H1 (cell line): ENCODE results near the gene FAM83G. TPM values are rescaled to one million over a fixed set of nuclear protein-coding genes. Genes with fewer than 3 reads are reported as not detected.

Experiments used
- CTCF ChIA-PET: fragments of 300-600 bp; sonication (Branson Sonifier 250); formaldehyde crosslinking; loops from one replicate; lab custom pipeline; 2021; ENCODE audit not compliant: partially characterized antibody; lab: Charles Lee
- POLR2A ChIA-PET: fragments of 300-600 bp; sonication (Branson Sonifier 250); formaldehyde crosslinking; loops from one replicate; lab custom pipeline; 2021; ENCODE audit warnings: inconsistent platforms; ENCODE audit not compliant: partially characterized antibody; lab: Charles Lee
- DNase-seq, 2 experiments: peaks; one replicate each; pipeline versions ENCODE4 v3.0.0 to v3.0.0-alpha.2; 2010 to 2022; ENCODE audit warnings: low spot score in 2 of 2, low read depth in 1 of 2, mixed read lengths in 1 of 2
- FAIRE-seq: peaks from 2 replicates; lab custom pipeline; 2011; peaks lifted over from hg19 to GRCh38; lab: Jason Lieb, UNC
- H2AFZ ChIP-seq: 2 replicates; pipeline ENCODE4 v1.8.1; 2012; ENCODE audit warnings: low read length, inconsistent platforms
- H2AK5ac ChIP-seq: 2 replicates; pipeline ENCODE4 v1.6.1; 2013; ENCODE audit warnings: low read depth, low read length
- H2BK120ac ChIP-seq: replicated peaks from 2 replicates; pipeline ENCODE3; 2013; ENCODE audit warnings: low read depth, low read length, inconsistent platforms
- H2BK12ac ChIP-seq: 2 replicates; pipeline ENCODE4 v1.6.1; 2013; ENCODE audit warnings: low read depth, low read length
- H2BK15ac ChIP-seq: 2 replicates; pipeline ENCODE4 v1.6.1; 2013; ENCODE audit warnings: low read length
- H2BK20ac ChIP-seq: 2 replicates; pipeline ENCODE4 v1.6.1; 2013; ENCODE audit warnings: low read length
- H2BK5ac ChIP-seq: 2 replicates; pipeline ENCODE4 v1.6.1; 2013; ENCODE audit warnings: low read depth, low read length
- H3K14ac ChIP-seq: 2 replicates; pipeline ENCODE4 v1.6.1; 2013; ENCODE audit warnings: inconsistent platforms; ENCODE audit not compliant: insufficient read length
- H3K18ac ChIP-seq: 2 replicates; pipeline ENCODE4 v1.6.1; 2013; ENCODE audit warnings: low read length; ENCODE audit errors: extremely low read depth
- H3K23ac ChIP-seq: 2 replicates; pipeline ENCODE4 v1.6.1; 2013; ENCODE audit warnings: inconsistent platforms; ENCODE audit not compliant: insufficient read length
- H3K23me2 ChIP-seq: 2 replicates; pipeline ENCODE4 v1.6.1; 2013; ENCODE audit warnings: low read depth, low read length
- H3K27ac ChIP-seq: 2 replicates; pipeline ENCODE4 v1.6.1; 2011; ENCODE audit warnings: low read depth, low read length, inconsistent platforms
- H3K27me3 ChIP-seq, 4 experiments: replicated peaks in 1 of 4; 1 replicate in 1 of 4; 2 replicates in 3 of 4; pipeline versions ENCODE4 v1.6.1 to v1.8.1; 2011 to 2013; ENCODE audit warnings: low read length in 3 of 4, mild to moderate bottlenecking in 3 of 4, inconsistent platforms in 2 of 4, mixed read lengths in 2 of 4, moderate library complexity in 1 of 4; ENCODE audit not compliant: control insufficient read depth in 3 of 4, insufficient read depth in 3 of 4; ENCODE audit errors: extremely low read depth in 1 of 4
- H3K36me3 ChIP-seq, 4 experiments: 2 replicates each; pipeline versions ENCODE4 v1.6.1 to v1.8.1; 2011 to 2013; ENCODE audit warnings: mild to moderate bottlenecking in 4 of 4, low read length in 3 of 4, moderate library complexity in 2 of 4, control low read depth in 1 of 4, inconsistent platforms in 1 of 4; ENCODE audit not compliant: insufficient read depth in 4 of 4, control insufficient read depth in 2 of 4
- H3K4ac ChIP-seq: replicated peaks from 2 replicates; pipeline ENCODE3; 2013; ENCODE audit warnings: low read length, low read depth, mixed read lengths, inconsistent platforms; ENCODE audit not compliant: insufficient read length
- H3K4me1 ChIP-seq, 4 experiments: replicated peaks in 1 of 4; 1 replicate in 1 of 4; 2 replicates in 3 of 4; pipeline versions ENCODE4 v1.6.1 to v1.8.1; 2011 to 2013; ENCODE audit warnings: low read length in 3 of 4, inconsistent platforms in 2 of 4, mixed read lengths in 1 of 4; ENCODE audit not compliant: insufficient read depth in 4 of 4, control insufficient read depth in 3 of 4
- H3K4me2 ChIP-seq, 2 experiments: 2 replicates each; pipeline versions ENCODE4 v1.6.1 to v1.8.1; 2011 to 2013; ENCODE audit warnings: low read depth in 2 of 2, low read length in 2 of 2, control low read depth in 1 of 2, inconsistent platforms in 1 of 2, mild to moderate bottlenecking in 1 of 2; ENCODE audit not compliant: insufficient read depth in 1 of 2
- H3K4me3 ChIP-seq, 4 experiments: fragments of 200-600, 300-600 bp in 1 of 4; sonication (generic), shearing (Covaris generic), sonication (Bioruptor Twin) in 1 of 4; 2 replicates each; pipeline versions ENCODE4 v1.5.1 to v1.8.1; 2011 to 2016; ENCODE audit warnings: low read length in 4 of 4, low read depth in 3 of 4, control low read depth in 2 of 4, inconsistent platforms in 2 of 4, mild to moderate bottlenecking in 2 of 4, mixed read lengths in 1 of 4, moderate library complexity in 1 of 4; ENCODE audit not compliant: insufficient read depth in 2 of 4; ENCODE audit errors: extremely low read depth in 1 of 4
- H3K56ac ChIP-seq: replicated peaks from 2 replicates; pipeline ENCODE3; 2013; ENCODE audit warnings: low read depth, mild to moderate bottlenecking, mixed read lengths, low read length, inconsistent platforms; ENCODE audit not compliant: insufficient read length
- H3K79me1 ChIP-seq: 2 replicates; pipeline ENCODE4 v1.6.1; 2013; ENCODE audit warnings: low read depth, low read length, control low read depth
- H3K79me2 ChIP-seq, 2 experiments: 2 replicates each; pipeline versions ENCODE4 v1.6.1 to v1.8.1; 2012 to 2013; ENCODE audit warnings: low read length in 2 of 2, mild to moderate bottlenecking in 2 of 2, inconsistent platforms in 1 of 2; ENCODE audit not compliant: insufficient read depth in 2 of 2, control insufficient read depth in 1 of 2
- H3K9ac ChIP-seq, 4 experiments: replicated peaks in 1 of 4; 1 replicate in 1 of 4; 2 replicates in 3 of 4; pipeline versions ENCODE4 v1.6.1 to v1.8.1; 2011 to 2013; ENCODE audit warnings: low read depth in 3 of 4, low read length in 3 of 4, control low read depth in 2 of 4, mild to moderate bottlenecking in 2 of 4, moderate library complexity in 2 of 4, inconsistent platforms in 1 of 4; ENCODE audit errors: extremely low read depth in 1 of 4
- H3K9me3 ChIP-seq, 2 experiments: 2 replicates each; pipeline versions ENCODE4 v1.6.1 to v1.8.1; 2012 to 2013; ENCODE audit warnings: mild to moderate bottlenecking in 2 of 2, moderate library complexity in 2 of 2, control low read depth in 1 of 2, inconsistent platforms in 1 of 2, low read depth in 1 of 2, low read length in 1 of 2, mixed read lengths in 1 of 2; ENCODE audit not compliant: insufficient read depth in 2 of 2
- H4K20me1 ChIP-seq, 2 experiments: replicated peaks in 1 of 2; 2 replicates each; pipeline versions ENCODE3 to v1.8.1; 2011 to 2013; ENCODE audit warnings: inconsistent platforms in 2 of 2, low read length in 2 of 2, mild to moderate bottlenecking in 1 of 2; ENCODE audit not compliant: insufficient read depth in 2 of 2, control insufficient read depth in 1 of 2
- H4K5ac ChIP-seq: 2 replicates; pipeline ENCODE4 v1.6.1; 2013; ENCODE audit warnings: low read length, low read depth, mixed read lengths, inconsistent platforms; ENCODE audit not compliant: insufficient read length
- H4K8ac ChIP-seq: 2 replicates; pipeline ENCODE4 v1.8.0; 2013; ENCODE audit warnings: mild to moderate bottlenecking, moderate library complexity, low read length, inconsistent platforms; ENCODE audit not compliant: insufficient read depth; ENCODE audit errors: extremely low read depth
- H4K91ac ChIP-seq: replicated peaks from 2 replicates; pipeline ENCODE3; 2013; ENCODE audit warnings: low read length, mixed read lengths, inconsistent platforms; ENCODE audit not compliant: insufficient read length
- BCL11A ChIP-seq, 2 experiments: IDR thresholded peaks; one replicate each; pipeline ENCODE4 v1.6.1; 2011; ENCODE audit warnings: low read depth in 2 of 2, low read length in 2 of 2, mild to moderate bottlenecking in 2 of 2
- CREB1 ChIP-seq: IDR thresholded peaks from 2 replicates; pipeline ENCODE4 v1.6.1; 2012; ENCODE audit warnings: inconsistent platforms
- EP300 ChIP-seq, 2 experiments: IDR thresholded peaks; 1 replicate in 1 of 2; 2 replicates in 1 of 2; pipeline ENCODE4 v1.6.1; 2011 to 2012; ENCODE audit warnings: low read depth in 2 of 2, low read length in 2 of 2, mild to moderate bottlenecking in 2 of 2, borderline replicate concordance in 1 of 2, inconsistent platforms in 1 of 2, moderate library complexity in 1 of 2
- FOSL1 ChIP-seq: IDR thresholded peaks from 2 replicates; pipeline ENCODE4 v1.6.1; 2011; ENCODE audit warnings: mild to moderate bottlenecking, low read depth, low read length, moderate library complexity; ENCODE audit not compliant: insufficient read depth
- RXRA ChIP-seq: IDR thresholded peaks from 2 replicates; pipeline ENCODE4 v1.6.1; 2011; ENCODE audit warnings: low read depth, mild to moderate bottlenecking, low read length, moderate library complexity; ENCODE audit not compliant: insufficient read depth
- SP4 ChIP-seq: IDR thresholded peaks from 2 replicates; pipeline ENCODE4 v1.6.1; 2012; ENCODE audit warnings: low read length, inconsistent platforms
- SUZ12 ChIP-seq: fragments of 200-600 bp; sonication (generic); IDR thresholded peaks from 2 replicates; pipeline ENCODE4 v1.6.1; 2012; ENCODE audit warnings: mild to moderate bottlenecking, inconsistent platforms, low read length, moderate library complexity, mixed read lengths
- WGBS, 2 experiments: shearing (Covaris generic) in 1 of 2; methylation state at CpG; one replicate each; pipeline versions ENCODE4 v1.1.6 to v1.1.7; 2013 to 2015; ENCODE audit warnings: low lambda C conversion rate in 2 of 2, mixed read lengths in 2 of 2, inconsistent platforms in 1 of 2, low coverage in 1 of 2, missing lambda C conversion rate in 1 of 2; ENCODE audit not compliant: insufficient replicate concordance in 2 of 2, insufficient coverage in 1 of 2, insufficient read length in 1 of 2; ENCODE audit errors: extremely low coverage in 1 of 2, missing lambda C conversion rate in 1 of 2; 5-methylcytosine and 5-hydroxymethylcytosine counted together
- polyA plus RNA-seq, 7 experiments: library from polyadenylated mRNA; depleted of rRNA in 3 of 7; stranded (reverse) in 5 of 7; unstranded in 2 of 7; fragments of >200 nt in 5 of 7; fragments of 200-250 nt in 2 of 7; gene quantifications; 1 replicate in 5 of 7; 2 replicates in 1 of 7; 4 replicates in 1 of 7; pipeline versions ENCODE4 v1.2.1 to v1.2.3, GENCODE V29; 2011 to 2013; ENCODE audit warnings: missing spikeins in 2 of 7, mixed read lengths in 2 of 7
- total RNA-seq: library from RNA; stranded (reverse); fragmentation: NEBNext Ultra II Directional; extraction: Animal tissue kit (Norgen Biotek cat#: 25700); gene quantifications from 2 replicates; pipeline ENCODE4 v1.2.1, GENCODE V29; 2021

FAM83G gene
- total and polyA plus RNA-seq, 2 of the 8 experiments (the other 6 are each of a cell fraction or from before 2014, with no cell fraction given), result 15.4 to 29.0 TPM

DNA sequence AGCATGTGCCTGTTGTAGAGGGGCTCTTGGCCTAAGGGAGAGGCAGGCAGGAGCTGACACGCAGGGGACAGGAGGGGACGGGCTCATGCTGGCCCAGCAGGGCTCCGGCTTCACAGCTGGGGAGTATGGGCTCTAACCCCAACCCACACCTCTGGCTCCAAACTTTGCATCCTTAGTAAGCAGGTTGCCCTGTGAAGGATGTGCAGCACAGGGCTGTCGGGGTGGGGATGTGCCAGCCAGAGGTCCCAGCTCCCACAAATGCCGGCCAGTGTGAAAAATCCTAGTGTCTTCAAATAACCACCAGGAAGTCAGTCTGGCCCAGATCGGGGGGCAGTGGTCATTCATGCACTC, 14.0 kb upstream of the FAM83G start:
- Histone ChIP-seq H3K4me1 (peaks cover 0 to 6% (median 0%) of the 10 kb centered on the region in 4 experiments; a peak in 1 of 7 replicates), H3K14ac (no peak overlapping the region), H3K9me3 (no peaks in the 10 kb centered on the region), H2BK12ac (no peak overlapping the region), H3K4ac (no peak overlapping the region), H4K5ac (no peak overlapping the region), H2BK120ac (no peak overlapping the region), H3K18ac (no peak overlapping the region), H3K79me1 (no peaks in the 10 kb centered on the region), H3K23ac (no peak overlapping the region), H3K27me3 (no peaks in the 10 kb centered on the region; a peak in 1 of 7 replicates), H3K9ac (no peak overlapping the region), H2AK5ac (no peak overlapping the region), H4K91ac (no peak overlapping the region), H3K4me3 (no peak overlapping the region), H3K36me3 (no peaks in the 10 kb centered on the region), H2AFZ (no peak overlapping the region), H4K20me1 (no peaks in the 10 kb centered on the region), H2BK15ac (no peak overlapping the region), H3K23me2 (no peaks in the 10 kb centered on the region), H3K56ac (no peak overlapping the region), H3K27ac (no peak overlapping the region), H3K79me2 (no peaks in the 10 kb centered on the region), H2BK20ac (no peak overlapping the region), H4K8ac (no peak overlapping the region; the same call in 1 of the 2 replicates), H2BK5ac (no peak overlapping the region; the same call in 1 of the 2 replicates), H3K4me2 (no peak overlapping the region)
- ChIA-PET POLR2A (no interaction called here), CTCF (interaction anchor here (0.6 to 5.1 kb wide), 5 partner anchors 20 to 393 kb away, joined by 3 to 49 read pairs (median 4); no protein-coding TSS in a partner anchor)
- no peak for FAIRE-seq
- 86% methylated on average over 6 of the region's 6 CpGs; no CpG with 5 or more reads in 1 of the 2 experiments for WGBS, 2 experiments
- TF ChIP-seq SP4 (no peak), RXRA (no peak), FOSL1 (no peak), SUZ12 (no peak), BCL11A (IDR thresholded peaks at IDR 0.05; ENCODE audit: low read depth in 2 of 2, low read length in 2 of 2) (no peak), EP300 (IDR thresholded peaks at IDR 0.05; ENCODE audit: borderline replicate concordance in 1 of 2, low read depth in 2 of 2, low read length in 2 of 2) (no peak), CREB1 (no peak)
- DNase-seq, result no peak
